Adrenal gland (tissue), 12 donors: ENCODE results near the gene MRPL57. TPM values are rescaled to one million over a fixed set of nuclear protein-coding genes. Genes with fewer than 3 reads are reported as not detected.
"Not testable (repeated sequence)": the region's sequence is repeated elsewhere in the genome, so short reads cannot be mapped to it uniquely, and the experiment has no call there.

Experiments used
- DNase-seq, 7 donors: peaks; one replicate each; pipeline ENCODE4 v3.0.0-alpha.2; 2019 to 2020
- H3K27ac ChIP-seq, 5 donors: fragments of 200-600 bp; sonication (generic) in 4 of 5; 1 replicate in 3 of 5; 2 replicates in 2 of 5; pipeline versions ENCODE4 v1.5.1 to v1.8.0; 2016 to 2020; ENCODE audit warnings: mild to moderate bottlenecking in 1 of 5
- H3K27me3 ChIP-seq: fragments of 200-600 bp; 2 replicates; pipeline ENCODE4 v1.8.0; 2021
- H3K36me3 ChIP-seq, 2 donors: fragments of 200-600 bp; replicated peaks in 1 of 2; 1 replicate in 1 of 2; 2 replicates in 1 of 2; pipeline versions ENCODE4 v1.5.1 to v1.8.0; 2018 to 2022
- H3K4me1 ChIP-seq, 2 donors: fragments of 200-600 bp; replicated peaks in 1 of 2; 1 replicate in 1 of 2; 2 replicates in 1 of 2; pipeline versions ENCODE4 v1.5.1 to v1.8.0; 2018 to 2021
- H3K4me3 ChIP-seq, 4 donors: fragments of 200-600 bp; sonication (generic) in 3 of 4; one replicate each; pipeline ENCODE4 v1.5.1; 2016 to 2018
- H3K9me3 ChIP-seq, 3 donors: fragments of 200-600 bp; sonication (generic) in 1 of 3; replicated peaks in 1 of 3; 1 replicate in 2 of 3; 2 replicates in 1 of 3; pipeline versions ENCODE4 v1.5.1 to v1.8.0; 2016 to 2021
- CTCF ChIP-seq, 6 experiments: fragments of 450-650 bp in 4 of 6; fragments of 200-600 bp in 2 of 6; sonication (generic) in 1 of 6; IDR thresholded peaks; 1 replicate in 5 of 6; 2 replicates in 1 of 6; pipeline versions ENCODE4 v1.5.1 to v1.8.0; 2016 to 2021; ENCODE audit warnings: antibody characterized with exemption in 6 of 6, mild to moderate bottlenecking in 2 of 6, moderate library complexity in 1 of 6
- POLR2A ChIP-seq, 2 donors: fragments of 450-650 bp; IDR thresholded peaks; one replicate each; pipeline ENCODE4 v1.6.1; 2017; ENCODE audit warnings: antibody characterized with exemption in 2 of 2, mild to moderate bottlenecking in 2 of 2, moderate library complexity in 1 of 2
- WGBS, 4 donors: extraction: QIAGEN DNeasy Blood & Tissue Kit in 2 of 4; methylation state at CpG; one replicate each; pipeline versions ENCODE4 v1.1.5 to v1.1.7; 2013 to 2017; 5-methylcytosine and 5-hydroxymethylcytosine counted together
- intact Hi-C, 2 donors: fragments of 100-400 bp; cut with DNase I; formaldehyde crosslinking; loops; one replicate each; pipeline versions ENCODE4 v1.14.1 to v1.15.0; 2022 to 2023
- polyA plus RNA-seq, 3 donors: library from polyadenylated mRNA; stranded (reverse); fragments of 200-250 nt in 2 of 3; fragments of 350-450 nt in 1 of 3; fragmentation: Illumina TruSeq in 1 of 3; extraction: RNeasy Lipid Tissue Mini Kit (QIAGEN cat#74804) in 1 of 3; gene quantifications; one replicate each; pipeline ENCODE4 v1.2.3, GENCODE V29; 2013 to 2014
- total RNA-seq, 9 donors: library from RNA; depleted of rRNA in 4 of 9; stranded (reverse); fragments of >200 nt in 4 of 9; fragments of 120-200 nt in 1 of 9; fragmentation: NEBNext Ultra II Directional in 1 of 9; extraction: Animal tissue kit (Norgen Biotek cat#: 25700) in 1 of 9; gene quantifications; one replicate each; pipeline versions ENCODE4 v1.1.0 to v1.2.4, GENCODE V29; 2013 to 2023
- donor health status: healthy with polysubstance abuse.
- donor health status: Bipolar disorder and iron deficiency.
- donor health status: DM: yes; HTN: yes; CAD: no.
- donor health status: DM: no; HTN: no; CAD: no.
- donor health status: DM: no; HTN: no; CAD: no.
- donor health status: DM: yes; HTN: yes; CAD: no.

Gene MRPL57
- total and polyA plus RNA-seq, 12 donors: 28.5 to 71.0 (median 37.1) TPM

DNA sequence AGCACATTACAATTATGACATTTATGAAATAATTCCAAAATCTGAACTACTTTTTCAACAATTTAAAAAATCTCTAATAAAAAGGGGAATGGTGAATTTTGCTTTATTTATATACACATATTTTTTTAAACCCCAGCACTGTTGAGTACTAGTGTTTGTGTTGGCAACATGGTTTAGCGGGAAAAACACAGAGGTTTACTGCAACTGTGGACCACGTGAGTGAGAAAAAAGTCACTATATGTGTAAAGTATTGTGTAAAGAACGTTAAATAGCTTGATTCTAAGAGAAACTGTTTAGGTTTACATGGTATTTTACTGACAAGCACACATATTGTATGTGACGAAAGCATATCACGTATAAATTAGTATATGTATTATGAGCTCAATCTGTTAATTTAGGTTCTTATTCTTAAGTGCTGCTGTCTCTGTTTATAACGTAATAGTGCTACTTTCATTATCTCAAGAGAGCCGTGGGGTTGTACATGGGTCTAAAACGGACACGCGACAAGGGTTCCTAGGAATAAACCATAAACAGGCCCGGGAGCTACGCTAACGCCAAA is 723 bp upstream of the MRPL57 start:
- intact Hi-C loops: no loop called here
- DNase-seq: no peak
- WGBS, 4 donors: 0 to 3% (median 2%) methylated on average over 9 to 13 of the region's 13 CpGs
- no peaks in the 10 kb centered on the region for H3K27me3 ChIP-seq
- H3K36me3 ChIP-seq: no peaks in the 10 kb centered on the region
- H3K4me3 ChIP-seq: peak overlapping the region; percentile 54 to 84 (median 76)
- TF ChIP-seq CTCF (IDR thresholded peaks at IDR 0.05) (no peak), POLR2A (IDR thresholded peaks at IDR 0.05) (no peak)
- no peaks in the 10 kb centered on the region for H3K9me3 ChIP-seq
- H3K27ac ChIP-seq: peak overlapping the region in 3 of 5 donors; percentile 89 to 96 (median 94)
- peaks cover 0 to 17% of the 10 kb centered on the region in 2 donors for H3K4me1 ChIP-seq

- intact Hi-C loops: no loop called here
- TF ChIP-seq POLR2A (IDR thresholded peaks at IDR 0.05): no peak
- no peak for TF ChIP-seq CTCF (IDR thresholded peaks at IDR 0.05)
- no peak for DNase-seq
- Histone ChIP-seq H3K9me3 (no peaks in the 10 kb centered on the region), H3K27me3 (no peaks in the 10 kb centered on the region), H3K4me1 (peaks cover 0 to 17% of the 10 kb centered on the region in 2 donors), H3K36me3 (no peaks in the 10 kb centered on the region), H3K27ac (peak overlapping the region; percentile 83 to 96 (median 94)), H3K4me3 (peak overlapping the region; percentile 54 to 84 (median 76))
- WGBS, 4 donors: 1 to 2% (median 1%) methylated on average over 7 to 26 of the region's 26 CpGs
Observed at GRCh38 chr13:21176982-21177284, 475 bp downstream of the MRPL57 start.

- Histone ChIP-seq H3K4me3 (no peak overlapping the region), H3K27me3 (no peaks in the 10 kb centered on the region), H3K27ac (no peak overlapping the region), H3K4me1 (peaks cover 0 to 12% of the 10 kb centered on the region in 2 donors), H3K9me3 (no peaks in the 10 kb centered on the region), H3K36me3 (no peaks in the 10 kb centered on the region)
- intact Hi-C loops: no loop called here
- TF ChIP-seq CTCF (IDR thresholded peaks at IDR 0.05) (no peak), POLR2A (IDR thresholded peaks at IDR 0.05) (no peak)
- 65 to 88% (median 83%) methylated on average over 2 of the region's 2 CpGs for WGBS, 4 donors
- DNase-seq: no peak
Observed at GRCh38 chr13:21181671-21182070, 5.2 kb downstream of the MRPL57 start.

- WGBS, 4 donors: 91 to 100% (median 95%) methylated on average over 4 to 19 of the region's 35 CpGs; no CpG with 5 or more reads in 1 of the 4 donors
- not testable (repeated sequence) for H3K4me3 ChIP-seq
Observed at GRCh38 chr13:21186410-21186809, 10.0 kb downstream of the MRPL57 start.

DNA sequence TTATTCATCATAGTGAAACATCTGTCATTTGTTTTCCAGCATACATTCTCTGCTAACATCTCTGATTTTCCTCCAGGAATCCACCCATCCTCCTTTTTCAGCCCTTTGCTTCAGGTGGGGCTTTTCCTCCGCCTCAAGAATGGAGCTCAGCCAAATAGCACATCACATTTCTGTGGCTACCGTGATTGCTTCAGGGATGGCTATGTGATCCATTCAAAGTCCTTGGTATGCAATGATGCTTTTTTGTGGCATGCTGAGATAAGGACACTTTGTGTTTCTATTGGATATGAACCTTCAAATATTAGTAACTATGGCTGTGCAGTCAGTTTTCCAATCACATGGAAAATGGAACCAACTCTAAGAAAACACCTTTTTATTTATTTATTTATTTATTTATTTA is 18.3 kb downstream of the MRPL57 start:
- H3K4me1 ChIP-seq, H3K9me3 ChIP-seq, H3K27ac ChIP-seq, H3K36me3 ChIP-seq, H3K27me3 ChIP-seq, DNase-seq, intact Hi-C loops, H3K4me3 ChIP-seq: not testable (repeated sequence)
- 58 to 85% (median 62%) methylated on average over 2 of the region's 2 CpGs for WGBS, 4 donors

More at GRCh38 chr13:21186410-21186809, 10.0 kb downstream of the MRPL57 start:
- DNase-seq, H3K27ac ChIP-seq, intact Hi-C loops, H3K9me3 ChIP-seq, H3K36me3 ChIP-seq, H3K4me1 ChIP-seq, H3K27me3 ChIP-seq: not testable (repeated sequence)

DNA sequence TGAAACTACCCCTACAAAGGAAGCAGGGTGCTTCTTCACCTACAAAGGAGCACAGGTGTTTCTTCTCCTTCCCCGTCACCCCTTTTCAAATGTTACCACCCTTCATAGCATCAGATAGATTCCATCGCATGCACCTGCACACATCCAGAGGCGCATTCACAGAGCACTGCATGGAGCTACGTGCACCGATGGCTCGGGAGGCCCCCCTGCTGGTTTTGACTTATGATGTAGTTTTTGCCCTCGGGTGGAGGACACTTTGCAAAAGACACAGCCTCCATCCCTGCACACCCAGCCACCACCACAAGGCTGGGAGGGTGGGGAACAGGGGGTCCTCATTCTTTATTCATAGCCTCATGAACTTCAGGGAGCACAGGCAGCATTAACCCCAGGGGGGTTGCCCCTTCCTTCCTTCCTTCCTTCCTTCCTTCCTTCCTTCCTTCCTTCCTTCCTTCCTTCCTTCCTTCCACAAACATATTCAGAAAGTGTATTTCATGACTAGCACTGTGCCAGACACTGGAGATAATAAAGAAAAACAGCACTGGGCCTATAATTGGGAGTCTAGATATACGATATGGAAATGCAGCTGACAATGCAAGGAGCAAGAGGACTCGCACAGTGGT is 21.3 kb downstream of the MRPL57 start:
- H3K9me3 ChIP-seq, H3K4me1 ChIP-seq, H3K27me3 ChIP-seq, H3K4me3 ChIP-seq, DNase-seq, H3K36me3 ChIP-seq, intact Hi-C loops, H3K27ac ChIP-seq: not testable (repeated sequence)
- 78 to 84% (median 82%) methylated on average over 9 of the region's 9 CpGs for WGBS, 4 donors

DNA sequence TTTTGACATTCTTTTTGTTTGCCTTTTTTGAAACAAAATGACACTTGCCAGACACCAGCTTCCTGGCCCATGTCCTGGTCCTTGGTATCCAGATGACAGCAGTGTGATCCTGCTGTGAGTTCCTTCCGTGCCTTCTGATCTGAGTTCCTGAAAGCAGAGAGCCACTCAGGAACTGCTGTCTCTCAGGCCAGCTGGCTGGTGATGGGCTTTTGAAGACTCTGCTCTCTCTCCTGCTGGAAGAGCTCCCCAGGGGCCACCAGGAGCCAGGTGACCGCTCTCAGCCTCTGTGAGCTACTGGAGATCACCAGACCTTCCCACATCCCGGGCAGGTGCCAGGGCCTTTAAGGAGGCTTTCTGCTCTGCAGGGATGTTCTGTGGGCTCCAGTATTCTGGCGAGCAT is 21.9 kb downstream of the MRPL57 start:
- H3K9me3 ChIP-seq, H3K27me3 ChIP-seq, H3K36me3 ChIP-seq, H3K27ac ChIP-seq, H3K4me3 ChIP-seq, intact Hi-C loops, H3K4me1 ChIP-seq, DNase-seq: not testable (repeated sequence)
- WGBS, 4 donors: 55 to 65% (median 63%) methylated on average over 2 to 4 of the region's 4 CpGs

GRCh38 chr13:21201456-21202190 is 25.2 kb downstream of the MRPL57 start:
- H3K9me3 ChIP-seq, H3K4me3 ChIP-seq, H3K36me3 ChIP-seq, H3K27ac ChIP-seq, H3K27me3 ChIP-seq, H3K4me1 ChIP-seq, DNase-seq, intact Hi-C loops: not testable (repeated sequence)
